GM19239 (cell line): ENCODE results near the gene LIN37.
"Not testable (repeated sequence)": the region's sequence is repeated elsewhere in the genome, so short reads cannot be mapped to it uniquely, and the experiment has no call there.

ENCODE experiments used
- DNase-seq: peaks from one replicate; pipeline ENCODE4 v3.0.0; 2011; ENCODE audit warnings: low spot score; ENCODE audit not compliant: insufficient read length
- FAIRE-seq: peaks from 2 replicates; lab custom pipeline; 2011; peaks lifted over from hg19 to GRCh38; lab: Jason Lieb, UNC

LIN37 gene

DNA sequence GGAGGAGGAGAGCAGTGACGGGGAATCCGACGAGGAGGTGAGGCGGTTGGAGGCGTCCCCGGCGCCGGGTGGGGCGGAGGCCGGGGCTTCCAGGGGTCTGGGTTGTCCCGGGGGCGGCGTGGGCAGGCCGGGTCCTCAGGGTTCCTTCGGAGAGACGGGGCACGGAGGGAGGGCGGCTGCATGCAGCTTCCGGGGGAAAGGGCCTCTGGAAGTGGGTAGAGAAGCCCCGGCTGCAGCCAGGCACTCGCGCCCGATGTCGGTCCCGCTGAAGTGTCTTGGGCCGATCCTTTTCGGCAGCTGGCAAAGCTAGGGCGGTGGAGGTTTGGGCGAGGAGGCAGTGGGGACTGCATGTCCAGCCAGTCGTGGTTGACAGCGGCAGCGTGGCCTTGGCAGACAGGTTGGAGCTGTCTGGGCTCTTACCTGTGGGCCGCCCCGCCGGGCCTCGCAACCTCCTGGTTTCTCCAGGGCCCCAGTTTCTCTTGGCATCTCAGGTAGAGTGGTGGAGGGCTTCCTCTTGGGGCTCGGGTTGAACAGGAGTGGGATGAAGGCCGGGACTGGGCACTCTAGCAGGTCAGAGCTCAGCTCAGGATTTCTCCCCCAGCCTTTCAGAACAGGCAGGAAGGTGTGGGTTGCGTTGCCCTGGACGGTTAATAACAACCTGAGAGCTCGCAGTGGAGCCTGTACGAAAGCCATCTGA lies 29.9 kb upstream of the LIN37 start:
- FAIRE-seq (peak; percentile 84), DNase-seq (peak; percentile 57)

DNA sequence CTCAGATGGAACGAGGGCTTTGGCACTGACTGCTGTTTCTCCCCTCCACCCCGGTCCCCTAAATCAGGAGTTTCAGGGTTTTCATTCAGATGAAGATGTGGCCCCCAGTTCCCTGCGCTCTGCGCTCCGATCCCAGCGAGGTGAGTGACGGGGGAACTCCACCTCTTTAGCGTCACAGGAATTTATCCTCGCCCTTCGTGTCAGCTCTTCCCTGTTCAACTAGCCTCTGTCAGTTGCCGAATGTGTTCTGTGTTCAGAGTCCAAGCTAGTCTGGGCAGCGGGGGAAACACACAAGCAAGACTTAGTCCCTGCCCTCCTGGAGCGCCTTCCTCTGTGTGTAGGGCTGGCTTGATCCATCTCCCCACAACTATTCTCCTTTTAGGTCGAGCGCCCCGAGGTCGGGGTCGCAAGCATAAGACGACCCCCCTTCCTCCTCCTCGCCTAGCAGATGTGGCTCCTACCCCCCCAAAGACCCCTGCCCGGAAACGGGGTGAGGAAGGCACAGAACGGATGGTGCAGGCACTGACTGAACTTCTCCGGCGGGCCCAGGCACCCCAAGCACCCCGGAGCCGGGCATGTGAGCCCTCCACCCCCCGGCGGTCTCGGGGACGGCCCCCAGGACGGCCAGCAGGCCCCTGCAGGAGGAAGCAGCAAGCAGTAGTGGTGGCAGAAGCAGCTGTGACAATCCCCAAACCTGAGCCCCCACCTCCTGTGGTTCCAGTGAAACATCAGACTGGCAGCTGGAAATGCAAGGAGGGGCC lies 28.8 kb upstream of the LIN37 start:
- DNase-seq = no peak
- FAIRE-seq = no peak

DNA sequence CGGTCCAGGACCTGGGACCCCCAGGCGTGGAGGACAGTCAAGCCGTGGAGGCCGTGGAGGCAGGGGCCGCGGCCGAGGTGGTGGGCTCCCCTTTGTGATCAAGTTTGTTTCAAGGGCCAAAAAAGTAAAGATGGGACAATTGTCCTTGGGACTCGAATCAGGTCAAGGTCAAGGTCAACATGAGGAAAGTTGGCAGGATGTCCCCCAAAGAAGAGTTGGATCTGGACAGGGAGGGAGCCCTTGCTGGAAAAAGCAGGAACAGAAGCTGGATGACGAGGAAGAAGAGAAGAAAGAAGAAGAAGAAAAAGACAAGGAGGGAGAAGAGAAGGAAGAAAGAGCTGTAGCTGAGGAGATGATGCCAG lies 28.2 kb upstream of the LIN37 start:
- no peak for FAIRE-seq

GRCh38 chr19:35720648-35721047 lies 27.7 kb upstream of the LIN37 start:
- FAIRE-seq (no peak), DNase-seq (no peak)

More for the DNA sequence above, 28.2 kb upstream of the LIN37 start:
- no peak for DNase-seq

DNA sequence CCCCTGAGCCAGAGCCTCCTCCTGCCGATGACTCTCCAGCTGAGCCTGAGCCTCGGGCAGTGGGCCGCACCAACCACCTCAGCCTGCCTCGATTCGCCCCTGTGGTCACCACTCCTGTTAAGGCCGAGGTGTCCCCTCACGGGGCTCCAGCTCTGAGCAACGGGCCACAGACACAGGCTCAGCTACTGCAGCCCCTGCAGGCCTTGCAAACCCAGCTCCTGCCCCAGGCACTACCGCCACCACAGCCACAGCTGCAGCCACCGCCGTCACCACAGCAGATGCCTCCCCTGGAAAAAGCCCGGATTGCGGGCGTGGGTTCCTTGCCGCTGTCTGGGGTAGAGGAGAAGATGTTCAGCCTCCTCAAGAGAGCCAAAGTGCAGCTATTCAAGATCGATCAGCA lies 27.0 kb upstream of the LIN37 start:
- no peak for DNase-seq

GRCh38 chr19:35722461-35722860 lies 25.9 kb upstream of the LIN37 start:
- FAIRE-seq (no peak), DNase-seq (no peak)

More for the DNA sequence above, 27.0 kb upstream of the LIN37 start:
- FAIRE-seq = no peak

DNA sequence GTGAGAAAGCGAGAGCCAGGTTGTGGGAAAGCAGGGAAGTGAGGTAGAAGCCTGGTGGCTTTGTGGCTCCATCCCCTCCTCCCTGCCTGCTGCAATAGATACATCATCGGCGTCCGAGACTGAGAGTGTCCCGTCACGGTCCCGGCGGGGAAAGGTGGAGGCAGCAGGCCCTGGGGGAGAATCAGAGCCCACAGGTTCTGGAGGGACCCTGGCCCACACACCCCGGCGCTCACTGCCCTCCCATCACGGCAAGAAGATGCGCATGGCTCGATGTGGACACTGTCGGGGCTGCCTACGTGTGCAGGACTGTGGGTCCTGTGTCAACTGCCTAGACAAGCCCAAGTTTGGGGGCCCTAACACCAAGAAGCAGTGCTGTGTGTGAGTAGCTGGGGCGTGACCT lies 25.5 kb upstream of the LIN37 start:
- no peak for DNase-seq
- FAIRE-seq = no peak

- FAIRE-seq (no peak), DNase-seq (no peak)
Measured at GRCh38 chr19:35723671-35724070, 24.7 kb upstream of the LIN37 start.

GRCh38 chr19:35724132-35724531 lies 24.2 kb upstream of the LIN37 start:
- FAIRE-seq, DNase-seq: not testable (repeated sequence)

GRCh38 chr19:35724560-35724959 lies 23.8 kb upstream of the LIN37 start:
- DNase-seq = no peak
- no peak for FAIRE-seq

DNA sequence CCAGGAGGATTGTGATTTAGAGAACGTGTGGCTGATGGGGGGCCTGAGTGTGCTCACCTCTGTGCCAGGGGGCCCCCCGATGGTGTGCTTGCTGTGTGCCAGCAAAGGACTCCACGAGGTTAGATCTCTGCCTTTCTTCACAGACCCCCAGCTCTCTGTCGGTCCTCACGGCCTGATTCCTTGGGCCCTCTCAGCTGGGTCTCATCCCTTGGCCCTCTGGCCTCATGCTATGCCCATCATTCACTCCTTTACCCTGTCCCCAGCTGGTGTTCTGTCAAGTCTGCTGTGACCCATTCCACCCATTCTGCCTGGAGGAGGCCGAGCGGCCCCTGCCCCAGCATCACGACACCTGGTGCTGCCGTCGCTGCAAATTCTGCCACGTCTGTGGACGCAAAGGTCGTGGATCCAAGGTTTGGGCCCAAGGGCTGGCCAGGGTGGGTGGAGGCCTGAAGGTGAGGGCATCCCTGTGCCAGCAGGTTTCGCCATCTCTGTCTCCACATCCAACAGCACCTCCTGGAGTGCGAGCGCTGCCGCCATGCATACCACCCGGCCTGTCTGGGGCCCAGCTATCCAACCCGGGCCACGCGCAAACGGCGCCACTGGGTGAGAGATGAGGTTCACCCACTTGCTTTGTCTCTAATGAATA lies 23.0 kb upstream of the LIN37 start:
- no peak for FAIRE-seq
- no peak for DNase-seq

DNA sequence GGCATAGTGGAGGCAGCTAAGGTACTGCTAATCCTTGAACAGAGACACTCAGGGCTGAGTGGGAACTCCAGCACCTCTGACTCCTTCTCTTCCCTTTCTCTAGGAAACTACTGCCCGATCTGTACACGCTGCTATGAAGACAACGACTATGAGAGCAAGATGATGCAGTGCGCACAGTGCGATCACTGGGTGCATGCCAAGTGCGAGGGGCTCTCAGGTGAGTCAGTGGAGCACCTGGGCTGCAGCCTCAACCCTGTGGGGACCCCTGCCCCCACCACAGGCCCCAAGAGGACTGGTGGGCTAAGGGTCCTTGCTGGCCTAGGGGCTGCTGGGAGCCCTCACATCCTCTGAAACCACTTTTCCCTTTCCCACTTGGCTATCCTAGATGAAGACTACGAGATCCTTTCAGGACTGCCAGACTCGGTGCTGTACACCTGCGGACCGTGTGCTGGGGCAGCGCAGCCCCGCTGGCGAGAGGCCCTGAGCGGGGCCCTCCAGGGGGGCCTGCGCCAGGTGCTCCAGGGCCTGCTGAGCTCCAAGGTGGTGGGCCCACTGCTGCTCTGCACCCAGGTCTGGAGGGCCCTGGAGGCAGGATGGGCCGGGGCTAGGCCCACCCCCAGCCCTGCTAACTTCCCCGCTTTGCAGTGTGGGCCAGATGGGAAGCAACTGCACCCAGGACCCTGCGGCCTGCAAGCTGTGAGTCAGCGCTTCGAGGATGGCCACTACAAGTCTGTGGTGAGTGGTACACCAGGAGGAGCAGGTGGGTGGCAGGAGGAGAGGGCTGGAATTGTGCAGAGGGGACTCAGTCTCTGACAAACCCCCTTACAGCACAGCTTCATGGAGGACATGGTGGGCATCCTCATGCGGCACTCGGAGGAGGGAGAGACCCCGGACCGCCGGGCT lies 21.1 kb upstream of the LIN37 start:
- FAIRE-seq (no peak), DNase-seq (no peak)

- DNase-seq (no peak), FAIRE-seq (no peak)
Measured at GRCh38 chr19:35727956-35728706, 20.2 kb upstream of the LIN37 start.

GRCh38 chr19:35729021-35729420 lies 19.4 kb upstream of the LIN37 start:
- FAIRE-seq = no peak
- no peak for DNase-seq

DNA sequence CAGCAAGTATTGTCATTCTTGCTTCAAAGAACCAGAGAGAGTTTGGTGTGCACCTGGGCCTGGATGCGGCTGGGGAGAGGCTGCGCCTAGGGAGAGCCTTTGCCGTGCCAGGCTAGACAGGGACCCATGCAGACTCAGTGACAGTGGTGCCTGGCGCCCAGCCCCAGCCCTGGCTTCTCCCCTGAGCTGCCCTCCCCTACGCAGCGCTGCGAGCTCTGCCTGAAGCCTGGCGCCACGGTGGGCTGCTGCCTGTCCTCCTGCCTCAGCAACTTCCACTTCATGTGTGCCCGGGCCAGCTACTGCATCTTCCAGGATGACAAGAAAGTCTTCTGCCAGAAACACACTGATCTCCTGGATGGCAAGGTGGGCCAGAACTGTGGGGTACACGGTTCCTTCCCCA lies 18.6 kb upstream of the LIN37 start:
- DNase-seq = no peak
- no peak for FAIRE-seq

GRCh38 chr19:35730326-35730725 lies 18.1 kb upstream of the LIN37 start:
- DNase-seq (no peak), FAIRE-seq (no peak)

DNA sequence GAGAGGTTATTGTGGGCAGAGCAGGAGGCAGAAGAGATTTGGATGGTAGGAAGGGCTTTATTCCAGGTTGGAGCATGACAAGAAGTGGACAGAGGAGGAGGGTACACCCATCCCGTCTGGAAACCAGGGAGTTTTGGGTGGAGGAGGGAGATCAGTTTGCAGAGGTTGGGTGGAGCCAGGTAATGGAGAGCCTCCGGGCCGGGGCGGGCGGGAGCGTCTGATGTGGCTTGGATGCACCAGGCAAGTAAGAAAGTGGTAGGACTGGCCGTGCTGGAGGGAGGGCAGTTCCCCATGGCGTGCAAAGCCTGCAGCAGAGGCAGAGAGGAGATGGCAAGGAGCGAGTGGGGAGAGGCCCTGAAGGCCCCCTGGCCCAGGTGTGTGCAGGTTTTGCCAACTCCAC lies 17.0 kb upstream of the LIN37 start:
- FAIRE-seq (no peak), DNase-seq (no peak)

DNA sequence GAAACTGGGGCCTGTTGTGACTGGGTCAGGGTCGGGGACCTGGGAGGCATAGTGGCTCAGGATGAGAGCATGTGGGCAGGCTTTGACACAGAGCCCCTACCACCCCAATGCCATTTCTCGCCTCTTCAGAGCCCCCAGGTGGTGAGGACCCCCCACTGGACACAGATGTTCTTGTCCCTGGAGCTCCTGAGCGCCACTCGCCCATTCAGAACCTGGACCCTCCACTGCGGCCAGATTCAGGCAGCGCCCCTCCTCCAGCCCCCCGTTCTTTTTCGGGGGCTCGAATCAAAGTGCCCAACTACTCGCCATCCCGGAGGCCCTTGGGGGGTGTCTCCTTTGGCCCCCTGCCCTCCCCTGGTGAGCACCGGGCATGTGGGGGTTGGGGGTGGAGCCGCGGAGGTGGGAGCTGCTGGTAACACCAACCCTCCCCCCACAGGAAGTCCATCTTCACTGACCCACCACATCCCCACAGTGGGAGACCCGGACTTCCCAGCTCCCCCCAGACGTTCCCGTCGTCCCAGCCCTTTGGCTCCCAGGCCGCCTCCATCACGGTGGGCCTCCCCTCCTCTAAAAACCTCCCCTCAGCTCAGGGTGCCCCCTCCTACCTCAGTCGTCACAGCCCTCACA lies 16.5 kb upstream of the LIN37 start:
- no peak for FAIRE-seq
- DNase-seq = no peak

DNA sequence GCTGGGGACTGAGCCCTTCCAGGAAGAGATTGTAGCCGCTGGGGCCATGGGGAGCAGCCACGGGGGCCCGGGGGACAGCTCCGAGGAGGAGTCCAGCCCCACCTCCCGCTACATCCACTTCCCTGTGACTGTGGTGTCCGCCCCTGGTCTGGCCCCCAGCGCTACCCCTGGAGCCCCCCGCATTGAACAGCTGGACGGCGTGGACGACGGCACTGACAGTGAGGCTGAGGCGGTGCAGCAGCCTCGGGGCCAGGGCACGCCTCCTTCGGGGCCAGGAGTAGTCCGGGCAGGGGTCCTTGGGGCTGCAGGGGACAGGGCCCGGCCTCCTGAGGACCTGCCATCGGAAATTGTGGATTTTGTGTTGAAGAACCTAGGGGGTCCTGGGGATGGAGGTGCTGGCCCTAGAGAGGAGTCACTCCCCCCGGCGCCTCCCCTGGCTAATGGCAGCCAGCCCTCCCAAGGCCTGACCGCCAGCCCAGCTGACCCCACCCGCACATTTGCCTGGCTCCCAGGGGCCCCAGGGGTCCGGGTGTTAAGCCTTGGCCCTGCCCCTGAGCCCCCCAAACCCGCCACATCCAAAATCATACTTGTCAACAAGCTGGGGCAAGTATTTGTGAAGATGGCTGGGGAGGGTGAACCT lies 15.7 kb upstream of the LIN37 start:
- DNase-seq (no peak), FAIRE-seq (no peak)
